Measurements from ENCODE around the gene BHLHA9. TPM values are rescaled to one million over a fixed set of nuclear protein-coding genes. Genes with fewer than 3 reads are reported as not detected.
"Not testable (repeated sequence)": the region's sequence is repeated elsewhere in the genome, so short reads cannot be mapped to it uniquely, and the experiment has no call there.

Gene BHLHA9
- not detected for total RNA-seq
- long read RNA-seq: 0 reads

GRCh38 chr17:1270210-1271029 lies at the start of gene BHLHA9:
Gene BHLHA9, plus strand, starts transcription at chr17:1270444. Its CDS starts 120 bp downstream, at chr17:1270564.
- intact Hi-C loops (cut with DNase I): loop anchor here in 1 of 2 donors (10.0 kb wide), 1 partner anchor 244 kb away; the partner anchor contains the start of gene INPP5K
- DNase-seq (no peak), ATAC-seq (no peak)

GRCh38 chr17:1221209-1221608 lies 49.0 kb upstream of the BHLHA9 start:
- ATAC-seq (no peak), DNase-seq (no peak)
- intact Hi-C loops (cut with DNase I): no loop called here

- intact Hi-C loops (cut with DNase I): no loop called here
- ATAC-seq (no peak), DNase-seq (no peak)
Measured at GRCh38 chr17:1222321-1222720, 47.9 kb upstream of the BHLHA9 start.

GRCh38 chr17:1223662-1224061 lies 46.6 kb upstream of the BHLHA9 start:
- intact Hi-C loops (cut with DNase I): no loop called here
- ATAC-seq (no peak), DNase-seq (no peak)

- DNase-seq (no peak), ATAC-seq (no peak)
- intact Hi-C loops (cut with DNase I): no loop called here
Measured at GRCh38 chr17:1224330-1224729, 45.9 kb upstream of the BHLHA9 start.

- no peak for ATAC-seq
- intact Hi-C loops (cut with DNase I): no loop called here
- DNase-seq: no peak
Measured at GRCh38 chr17:1226308-1226707, 43.9 kb upstream of the BHLHA9 start.

GRCh38 chr17:1227365-1227764 lies 42.9 kb upstream of the BHLHA9 start:
- intact Hi-C loops (cut with DNase I): no loop called here

GRCh38 chr17:1227917-1228780 lies 42.1 kb upstream of the BHLHA9 start:
- intact Hi-C loops (cut with DNase I): no loop called here
- ATAC-seq (peak; percentile 13 to 29), DNase-seq (peak; percentile 63)

More at GRCh38 chr17:1227365-1227764, 42.9 kb upstream of the BHLHA9 start:
- no peak for ATAC-seq
- no peak for DNase-seq

- intact Hi-C loops (cut with DNase I): no loop called here
- DNase-seq (no peak), ATAC-seq (peak in 1 of 2 donors; percentile 17)
Measured at GRCh38 chr17:1228781-1229348, 41.4 kb upstream of the BHLHA9 start.

GRCh38 chr17:1229349-1229899 lies 40.8 kb upstream of the BHLHA9 start:
- peak; percentile 78 for DNase-seq
- peak; percentile 79 for ATAC-seq
- intact Hi-C loops (cut with DNase I): no loop called here

GRCh38 chr17:1229900-1230501 lies 40.2 kb upstream of the BHLHA9 start:
- intact Hi-C loops (cut with DNase I): no loop called here
- no peak for DNase-seq
- no peak for ATAC-seq

GRCh38 chr17:1231456-1231855 lies 38.8 kb upstream of the BHLHA9 start:
- peak in 1 of 2 donors; percentile 48 for ATAC-seq
- peak; percentile 52 for DNase-seq
- intact Hi-C loops (cut with DNase I): no loop called here

- intact Hi-C loops (cut with DNase I): no loop called here
- no peak for ATAC-seq
- DNase-seq: no peak
Measured at GRCh38 chr17:1232331-1232730, 37.9 kb upstream of the BHLHA9 start.

GRCh38 chr17:1232786-1233185 lies 37.5 kb upstream of the BHLHA9 start:
- intact Hi-C loops (cut with DNase I): no loop called here
- ATAC-seq (no peak), DNase-seq (no peak)

- intact Hi-C loops (cut with DNase I): no loop called here
- ATAC-seq (peak in 1 of 2 donors; percentile 24), DNase-seq (no peak)
Measured at GRCh38 chr17:1234455-1234854, 35.8 kb upstream of the BHLHA9 start.

GRCh38 chr17:1237471-1237870 lies 32.8 kb upstream of the BHLHA9 start:
- no peak for DNase-seq
- no peak for ATAC-seq
- intact Hi-C loops (cut with DNase I): no loop called here

GRCh38 chr17:1239210-1239609 lies 31.0 kb upstream of the BHLHA9 start:
- peak in 1 of 2 donors; percentile 78 for ATAC-seq
- intact Hi-C loops (cut with DNase I): no loop called here
- DNase-seq: no peak

- ATAC-seq; intact Hi-C loops (cut with DNase I); DNase-seq: not testable (repeated sequence)
Measured at GRCh38 chr17:1240426-1240825, 29.8 kb upstream of the BHLHA9 start.

GRCh38 chr17:1241929-1242328 lies 28.3 kb upstream of the BHLHA9 start:
- DNase-seq: no peak
- peak; percentile 59 to 86 for ATAC-seq
- intact Hi-C loops (cut with DNase I): no loop called here
